Muscle of leg (tissue), 11 donors: ENCODE measurements around the gene SCEL. TPM values are rescaled to one million over a fixed set of nuclear protein-coding genes. Genes with fewer than 3 reads are reported as not detected.
"Not testable (repeated sequence)": the region's sequence is repeated elsewhere in the genome, so short reads cannot be mapped to it uniquely, and the experiment has no call there.

Experiments used
- DNase-seq: peaks from one replicate; pipeline ENCODE4 v3.0.0; 2013
- H3K27ac ChIP-seq: one replicate; pipeline ENCODE4 v1.5.1; 2013; ENCODE audit warnings: mild to moderate bottlenecking, low read length, control low read depth
- H3K27me3 ChIP-seq: one replicate; pipeline ENCODE4 v1.6.1; 2013; ENCODE audit warnings: low read length; ENCODE audit not compliant: control insufficient read depth, insufficient read depth
- H3K36me3 ChIP-seq: one replicate; pipeline ENCODE4 v1.6.1; 2013; ENCODE audit warnings: low read length; ENCODE audit not compliant: control insufficient read depth, insufficient read depth
- H3K4me1 ChIP-seq: one replicate; pipeline ENCODE4 v1.6.1; 2013; ENCODE audit warnings: low read length; ENCODE audit not compliant: control insufficient read depth, insufficient read depth
- H3K4me3 ChIP-seq: one replicate; pipeline ENCODE4 v1.5.1; 2013; ENCODE audit warnings: low read length, control low read depth
- H3K9me3 ChIP-seq: replicated peaks from 2 replicates; pipeline ENCODE4 v1.6.1; 2013; ENCODE audit warnings: low read depth, low read length; ENCODE audit not compliant: control insufficient read depth
- WGBS: methylation state at CpG from one replicate; pipeline ENCODE4 v1.1.5; 2013; ENCODE audit warnings: missing lambda C conversion rate; ENCODE audit not compliant: insufficient coverage; 5-methylcytosine and 5-hydroxymethylcytosine counted together
- polyA plus RNA-seq, 8 donors: library from polyadenylated mRNA; unstranded; fragments of 120-200 nt; gene quantifications; one replicate each; pipeline versions ENCODE4 v1.2.1 to v1.2.3, GENCODE V29; 2013; ENCODE audit warnings: inconsistent platforms in 1 of 8, low replicate concordance in 1 of 8; ENCODE audit not compliant: insufficient read length in 8 of 8, insufficient read depth in 1 of 8
- total RNA-seq: library from RNA; stranded (reverse); fragments of 120-200 nt; gene quantifications from one replicate; pipeline ENCODE4 v1.2.4, GENCODE V29; 2013

Gene SCEL
- total and polyA plus RNA-seq, 9 donors = 0.04 to 13.6 (median 0.10) TPM; not detected in 2

GRCh38 chr13:77507931-77508776, 27.4 kb upstream of the SCEL start:
- DNase-seq = no peak
- Histone ChIP-seq H3K27ac (no peak overlapping the region), H3K4me3 (no peak overlapping the region), H3K36me3 (no peaks in the 10 kb centered on the region), H3K9me3 (no peaks in the 10 kb centered on the region), H3K4me1 (no peaks in the 10 kb centered on the region), H3K27me3 (no peaks in the 10 kb centered on the region)
- no CpG with 5 or more reads among the region's 5 CpGs for WGBS

- no peaks in the 10 kb centered on the region for H3K36me3 ChIP-seq
- H3K9me3 ChIP-seq = no peaks in the 10 kb centered on the region
- no CpG with 5 or more reads among the region's 4 CpGs for WGBS
- H3K4me3 ChIP-seq = no peak overlapping the region
- H3K4me1 ChIP-seq = no peaks in the 10 kb centered on the region
- H3K27me3 ChIP-seq = no peaks in the 10 kb centered on the region
- no peak overlapping the region for H3K27ac ChIP-seq
- peak; percentile 39 for DNase-seq
These were observed 26.4 kb upstream of the SCEL start for GRCh38 chr13:77508959-77509620.

GRCh38 chr13:77510156-77510555, 25.4 kb upstream of the SCEL start:
- 98% methylated on average over 3 of the region's 3 CpGs for WGBS
- Histone ChIP-seq H3K27me3 (no peaks in the 10 kb centered on the region), H3K4me1 (no peaks in the 10 kb centered on the region), H3K4me3 (no peak overlapping the region), H3K36me3 (no peaks in the 10 kb centered on the region), H3K27ac (no peak overlapping the region), H3K9me3 (no peaks in the 10 kb centered on the region)
- no peak for DNase-seq

GRCh38 chr13:77511552-77511951, 24.0 kb upstream of the SCEL start:
- WGBS = 53% methylated on average over 4 of the region's 5 CpGs
- no peak overlapping the region for H3K27ac ChIP-seq
- H3K9me3 ChIP-seq = no peaks in the 10 kb centered on the region
- H3K27me3 ChIP-seq = no peaks in the 10 kb centered on the region
- H3K4me1 ChIP-seq = no peaks in the 10 kb centered on the region
- no peak for DNase-seq
- no peak overlapping the region for H3K4me3 ChIP-seq
- no peaks in the 10 kb centered on the region for H3K36me3 ChIP-seq

GRCh38 chr13:77513719-77514335, 21.7 kb upstream of the SCEL start:
- WGBS = 64% methylated on average over 2 of the region's 2 CpGs
- Histone ChIP-seq H3K27ac (no peak overlapping the region), H3K4me1 (no peaks in the 10 kb centered on the region), H3K9me3 (no peaks in the 10 kb centered on the region), H3K27me3 (no peaks in the 10 kb centered on the region), H3K36me3 (no peaks in the 10 kb centered on the region), H3K4me3 (no peak overlapping the region)
- DNase-seq = no peak

GRCh38 chr13:77514336-77514726, 21.2 kb upstream of the SCEL start:
- no CpG with 5 or more reads among the region's 1 CpG for WGBS
- H3K36me3 ChIP-seq = no peaks in the 10 kb centered on the region
- no peak overlapping the region for H3K27ac ChIP-seq
- H3K4me1 ChIP-seq = no peaks in the 10 kb centered on the region
- H3K27me3 ChIP-seq = no peaks in the 10 kb centered on the region
- H3K9me3 ChIP-seq = no peaks in the 10 kb centered on the region
- no peak for DNase-seq
- no peak overlapping the region for H3K4me3 ChIP-seq

DNA sequence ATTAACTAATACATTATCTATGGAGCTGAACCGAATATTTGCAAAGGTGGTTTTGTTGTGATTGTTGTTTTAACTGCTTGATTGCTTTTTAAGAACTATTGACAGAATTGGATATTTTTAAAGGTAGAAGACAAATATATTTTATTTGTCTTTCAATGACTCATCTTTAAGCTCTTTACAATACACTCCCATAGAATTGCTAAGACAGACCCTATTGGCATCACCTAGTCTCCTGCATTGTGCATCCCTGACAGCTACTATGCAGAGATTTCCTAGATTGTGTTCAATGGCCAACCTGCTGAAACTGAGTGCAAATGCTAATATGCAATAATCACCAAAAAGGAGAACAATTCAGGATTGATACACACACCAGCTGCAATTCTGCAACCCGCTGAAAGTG, 19.7 kb upstream of the SCEL start:
- WGBS = no CpG with 5 or more reads among the region's 2 CpGs
- H3K9me3 ChIP-seq = no peaks in the 10 kb centered on the region
- no peaks in the 10 kb centered on the region for H3K4me1 ChIP-seq
- DNase-seq = no peak
- no peak overlapping the region for H3K27ac ChIP-seq
- no peaks in the 10 kb centered on the region for H3K36me3 ChIP-seq
- no peak overlapping the region for H3K4me3 ChIP-seq
- no peaks in the 10 kb centered on the region for H3K27me3 ChIP-seq

DNA sequence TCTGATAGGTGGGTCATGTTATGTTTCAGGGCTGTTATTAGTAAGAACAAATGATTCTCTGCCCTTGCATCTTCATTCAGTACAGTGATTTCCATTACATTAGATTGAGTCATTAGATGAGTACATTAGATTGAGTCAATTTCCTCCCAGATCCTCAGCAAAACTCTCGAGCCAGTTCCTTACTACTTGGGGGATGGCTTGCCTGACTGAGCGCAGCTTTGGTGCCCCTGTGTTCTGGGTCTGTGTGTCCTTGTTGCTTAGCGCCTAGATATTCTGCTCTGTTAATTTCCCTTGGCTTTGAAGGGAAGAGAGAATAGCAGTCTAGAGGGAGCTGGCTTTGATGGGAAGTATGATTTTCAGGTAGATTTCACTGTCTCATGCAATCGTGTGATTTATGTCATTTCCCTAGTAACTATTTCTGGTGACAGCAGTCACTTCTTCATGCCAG, 19.1 kb upstream of the SCEL start:
- no peaks in the 10 kb centered on the region for H3K9me3 ChIP-seq
- DNase-seq = no peak
- no peaks in the 10 kb centered on the region for H3K4me1 ChIP-seq
- no peaks in the 10 kb centered on the region for H3K27me3 ChIP-seq
- WGBS = 80% methylated on average over 2 of the region's 4 CpGs
- H3K36me3 ChIP-seq = no peaks in the 10 kb centered on the region
- H3K27ac ChIP-seq = no peak overlapping the region
- H3K4me3 ChIP-seq = no peak overlapping the region

GRCh38 chr13:77518266-77518665, 17.2 kb upstream of the SCEL start:
- DNase-seq = no peak
- H3K9me3 ChIP-seq = no peaks in the 10 kb centered on the region
- H3K36me3 ChIP-seq = no peaks in the 10 kb centered on the region
- H3K27ac ChIP-seq = no peak overlapping the region
- H3K27me3 ChIP-seq = no peaks in the 10 kb centered on the region
- H3K4me1 ChIP-seq = no peaks in the 10 kb centered on the region
- H3K4me3 ChIP-seq = no peak overlapping the region

DNA sequence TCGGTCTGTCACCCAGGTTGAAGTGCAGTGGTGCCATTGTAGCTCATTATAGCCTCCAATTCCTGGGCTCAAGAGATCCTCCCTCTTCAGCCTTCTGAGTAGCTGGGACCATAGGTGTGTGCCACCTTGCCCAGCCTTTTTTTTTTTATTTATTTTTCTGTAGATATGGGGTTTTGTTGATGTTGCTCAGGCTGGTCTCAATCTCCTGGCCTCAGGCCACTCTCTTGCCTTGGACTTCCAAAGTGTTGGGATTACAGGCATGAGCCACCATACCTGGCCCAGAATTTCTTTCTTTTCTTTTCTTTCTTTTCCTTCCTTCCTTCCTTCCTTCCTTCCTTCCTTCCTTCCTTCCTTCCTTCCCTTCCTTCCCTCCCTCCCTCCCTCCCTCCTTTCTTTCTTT, 16.1 kb upstream of the SCEL start:
- WGBS = no CpG with 5 or more reads among the region's 1 CpG
- DNase-seq, H3K9me3 ChIP-seq, H3K27ac ChIP-seq, H3K27me3 ChIP-seq, H3K4me1 ChIP-seq, H3K4me3 ChIP-seq, H3K36me3 ChIP-seq: not testable (repeated sequence)
